Measurements from ENCODE around the gene RTN4RL1. TPM values are rescaled to one million over a fixed set of nuclear protein-coding genes. Genes with fewer than 3 reads are reported as not detected.
A peak's percentile ranks its signal among the peaks of the same experiment; 100 is the strongest.
"Not testable (repeated sequence)": the region's sequence is repeated elsewhere in the genome, so short reads cannot be mapped to it uniquely, and the experiment has no call there.

The RTN4RL1 gene
- total RNA-seq, 1 donor from 2014 or later = not detected

DNA sequence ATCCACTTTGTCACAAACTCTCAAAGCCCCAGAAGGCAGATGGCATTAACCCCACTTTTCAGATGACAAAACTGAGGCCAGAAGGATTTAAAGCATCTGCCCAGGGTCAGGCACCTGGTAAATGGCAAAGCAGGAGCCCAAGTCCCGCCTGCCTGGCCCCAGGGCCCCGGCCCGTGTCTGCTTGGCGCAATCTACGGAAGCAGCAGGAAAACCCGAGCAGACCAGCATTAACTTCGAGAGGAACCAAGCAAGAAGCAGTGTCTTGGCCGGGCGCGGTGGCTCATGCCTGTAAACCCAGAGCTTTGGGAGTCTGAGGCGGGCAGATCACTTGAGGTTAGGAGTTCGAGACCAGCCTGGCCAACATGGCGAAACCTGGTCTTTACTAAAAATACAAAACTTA lies 21.6 kb downstream of the RTN4RL1 start:
- DNase-seq (ENCODE audit: low spot score) = no peak

DNA sequence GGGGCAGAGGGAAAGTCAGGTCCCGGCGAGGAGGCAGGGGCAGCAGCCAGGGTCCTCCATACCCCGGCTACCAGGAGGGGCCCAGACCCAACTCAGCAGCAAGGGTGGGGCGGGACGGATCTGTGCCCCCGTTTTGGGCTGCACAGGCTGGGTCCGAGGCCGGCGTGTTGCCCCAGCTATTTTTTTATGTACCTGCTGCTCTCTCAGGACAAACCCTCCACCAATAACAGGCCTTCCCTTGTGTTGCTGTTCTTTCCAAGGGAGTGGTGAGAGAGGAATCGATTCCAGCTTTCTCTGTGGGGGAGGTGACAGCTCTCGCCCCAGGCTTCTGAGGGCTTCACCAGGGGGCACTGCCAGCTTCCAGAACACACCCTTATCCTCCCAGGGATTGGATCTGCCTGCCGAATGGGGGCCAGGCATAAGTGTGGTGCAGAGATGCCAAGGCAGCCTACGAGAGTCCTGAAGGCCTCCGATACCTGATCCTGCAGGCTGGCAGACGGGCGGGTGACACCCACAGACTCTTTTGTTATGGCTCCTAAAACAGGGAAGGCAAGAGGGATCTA lies 22.3 kb downstream of the RTN4RL1 start:
- DNase-seq (ENCODE audit: low spot score) = no peak

DNA sequence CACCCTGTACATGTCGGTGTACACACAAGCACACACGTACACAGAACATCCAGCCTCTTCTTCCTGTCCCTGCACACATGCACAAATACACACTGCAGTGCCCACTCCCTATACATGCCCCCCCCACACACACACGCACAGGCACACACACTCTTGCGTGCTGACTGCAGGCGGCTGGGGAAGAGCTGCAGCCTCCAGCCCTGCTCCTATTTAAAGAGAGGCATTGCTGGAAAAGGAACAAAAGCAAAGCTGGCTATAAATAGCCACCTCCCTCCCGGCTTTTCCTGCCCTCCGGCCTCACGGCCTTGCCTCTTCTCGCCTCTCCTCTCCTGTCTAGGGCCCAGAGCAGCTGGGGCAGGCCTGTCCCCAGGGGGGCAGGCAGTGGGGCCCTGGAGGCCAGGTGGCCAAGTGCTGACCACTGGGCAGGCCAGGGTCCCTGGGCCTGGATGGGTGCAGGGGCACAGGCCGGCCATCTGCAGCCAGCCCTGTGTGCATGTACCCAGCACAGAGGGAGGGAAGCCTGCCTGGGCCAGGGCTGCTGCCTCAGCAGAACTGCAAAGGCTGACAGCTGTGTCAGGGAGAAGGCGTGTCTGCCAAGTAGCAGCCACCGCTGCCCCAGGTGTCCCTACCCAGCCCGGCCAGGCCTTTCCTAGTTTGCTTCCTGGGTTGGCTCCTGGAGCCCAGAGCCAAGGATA lies 25.4 kb downstream of the RTN4RL1 start:
- peak; percentile 82 for DNase-seq (ENCODE audit: low spot score)

DNA sequence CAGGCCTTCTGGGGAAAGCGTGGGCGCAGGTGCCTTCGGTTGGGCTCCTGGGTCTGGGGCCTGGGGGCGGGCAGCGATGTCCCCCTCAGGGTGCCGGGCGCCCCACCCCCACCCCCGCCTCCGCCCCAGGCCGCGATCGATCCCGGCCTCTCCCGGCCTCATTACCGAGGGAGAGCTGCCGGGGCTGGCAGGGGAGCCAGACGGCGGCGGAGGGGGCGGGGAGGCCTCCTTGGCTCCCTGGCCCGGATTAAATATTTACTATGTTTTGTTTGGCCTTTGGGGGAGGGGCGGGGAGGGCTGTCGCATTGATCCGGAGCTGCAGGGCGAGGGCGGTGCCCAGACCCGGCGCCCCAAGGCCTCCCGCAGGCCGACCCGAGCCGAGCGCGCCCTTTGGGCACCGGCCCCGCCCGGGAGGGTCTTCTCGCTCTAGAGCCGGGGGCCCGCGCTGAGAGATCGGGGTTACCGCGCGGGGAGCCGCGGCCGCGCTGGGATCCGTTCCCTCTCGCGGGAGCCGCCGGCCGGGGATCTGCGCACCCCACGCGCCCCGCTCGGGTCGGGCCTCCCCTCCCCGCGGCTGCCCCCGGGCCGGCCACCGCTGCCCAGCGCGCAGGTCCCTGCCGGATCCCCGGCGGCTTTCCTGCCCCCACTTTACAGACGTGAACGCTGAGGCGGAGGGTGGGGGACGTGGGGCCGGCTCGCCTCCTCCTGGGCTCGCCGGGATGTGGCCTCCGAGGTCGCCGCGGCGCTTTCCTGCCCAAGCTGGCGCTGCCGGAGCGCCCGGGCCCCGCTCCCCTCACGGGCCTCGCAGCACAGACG lies 27.0 kb downstream of the RTN4RL1 start:
- no peak for DNase-seq (ENCODE audit: low spot score)

DNA sequence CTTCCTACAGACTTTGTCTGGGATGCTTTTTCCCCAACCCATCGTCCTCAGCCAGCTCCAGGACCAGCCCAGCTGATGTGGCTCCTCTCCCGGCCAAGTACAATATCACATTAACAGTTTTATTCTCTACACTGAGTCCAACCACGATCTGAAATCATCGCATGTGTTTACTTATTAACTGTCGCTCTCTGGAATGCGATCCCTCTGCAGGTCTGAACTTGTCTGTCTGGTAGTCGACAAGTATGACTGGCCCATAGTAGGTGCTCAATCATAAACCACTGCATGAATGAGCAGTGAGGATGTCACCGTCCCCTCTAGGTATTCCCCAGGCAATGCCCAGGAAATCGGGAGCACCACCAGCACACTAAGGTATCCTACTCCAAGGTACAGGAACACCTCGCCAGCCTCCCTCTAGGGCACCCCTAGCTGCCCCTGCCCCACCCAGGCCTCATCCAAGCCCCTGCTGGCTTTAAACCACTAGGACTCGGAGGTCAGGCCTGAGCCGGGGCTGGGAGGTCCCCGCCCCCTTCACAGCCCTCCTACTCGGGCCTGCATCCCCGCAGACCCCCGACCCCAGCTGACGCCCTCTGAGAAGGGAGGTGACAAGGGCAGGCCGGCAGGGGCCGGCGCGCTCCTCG lies 27.7 kb downstream of the RTN4RL1 start:
- no peak for DNase-seq (ENCODE audit: low spot score)

DNA sequence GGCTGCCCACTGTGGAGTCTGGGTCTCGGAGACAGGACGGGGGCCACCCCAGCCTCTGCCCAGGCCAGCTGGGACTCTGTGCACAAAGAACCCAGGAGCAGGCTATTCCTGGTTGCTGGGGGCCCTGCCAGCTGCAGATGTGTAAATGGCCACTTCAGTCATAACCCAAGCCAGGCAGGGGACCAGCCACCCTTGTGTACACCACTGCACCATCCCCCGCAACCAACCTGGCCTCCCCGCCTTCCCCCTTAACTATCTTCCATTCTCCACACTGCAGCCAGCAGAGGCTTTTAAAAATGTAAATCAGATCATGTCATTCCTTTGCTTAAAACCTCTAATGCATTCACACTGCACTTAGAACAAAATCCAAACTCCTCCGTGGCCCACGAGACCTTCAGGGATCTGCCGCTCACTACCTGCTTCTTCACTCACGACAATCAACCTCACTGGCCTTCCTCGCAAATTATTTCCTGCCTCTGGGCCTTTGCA lies 28.3 kb downstream of the RTN4RL1 start:
- DNase-seq (ENCODE audit: low spot score) = no peak

DNA sequence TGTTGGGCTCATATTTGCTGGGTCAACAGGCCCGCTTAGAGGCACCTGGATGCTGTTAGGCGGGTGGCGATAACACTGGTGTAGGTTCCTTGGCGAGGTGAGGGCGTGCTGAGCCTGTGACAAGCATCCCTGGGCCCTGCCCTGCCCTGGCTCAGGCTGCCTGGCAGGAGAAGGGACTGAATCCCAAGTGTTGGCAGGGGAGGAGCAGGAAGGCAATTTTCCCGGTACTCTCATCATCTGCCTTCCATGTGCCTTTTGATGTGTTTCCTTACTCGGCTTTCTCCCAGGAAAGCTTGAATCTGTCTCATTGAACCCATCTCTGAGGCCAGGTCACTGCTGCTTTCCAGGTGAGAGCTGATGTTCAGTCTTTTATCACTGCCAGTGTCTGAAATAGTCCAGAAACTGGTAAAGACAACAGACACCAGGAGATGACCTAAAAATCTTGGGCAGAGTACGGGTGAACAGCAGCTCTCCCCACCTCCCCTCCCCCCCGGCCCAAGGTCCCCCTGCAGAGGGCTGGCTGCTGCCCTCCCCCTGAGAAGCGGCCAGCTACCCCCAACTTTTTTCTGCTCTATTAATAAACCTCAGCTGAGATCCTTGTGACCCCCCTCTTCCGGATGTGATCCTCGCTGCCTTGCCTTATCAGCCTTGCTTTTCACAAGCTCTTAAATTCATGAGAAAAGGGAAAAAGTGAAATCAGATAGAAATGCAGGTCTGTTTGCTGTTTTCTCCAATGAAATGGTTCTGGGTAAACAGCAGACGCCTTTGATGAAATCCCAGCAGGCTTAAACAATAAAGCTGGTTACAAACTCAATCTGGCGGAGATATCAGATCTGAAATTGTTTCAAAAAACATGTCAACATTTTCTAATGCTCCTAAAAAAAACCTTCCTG lies 29.0 kb downstream of the RTN4RL1 start:
- peak; percentile 59 for DNase-seq (ENCODE audit: low spot score)

DNA sequence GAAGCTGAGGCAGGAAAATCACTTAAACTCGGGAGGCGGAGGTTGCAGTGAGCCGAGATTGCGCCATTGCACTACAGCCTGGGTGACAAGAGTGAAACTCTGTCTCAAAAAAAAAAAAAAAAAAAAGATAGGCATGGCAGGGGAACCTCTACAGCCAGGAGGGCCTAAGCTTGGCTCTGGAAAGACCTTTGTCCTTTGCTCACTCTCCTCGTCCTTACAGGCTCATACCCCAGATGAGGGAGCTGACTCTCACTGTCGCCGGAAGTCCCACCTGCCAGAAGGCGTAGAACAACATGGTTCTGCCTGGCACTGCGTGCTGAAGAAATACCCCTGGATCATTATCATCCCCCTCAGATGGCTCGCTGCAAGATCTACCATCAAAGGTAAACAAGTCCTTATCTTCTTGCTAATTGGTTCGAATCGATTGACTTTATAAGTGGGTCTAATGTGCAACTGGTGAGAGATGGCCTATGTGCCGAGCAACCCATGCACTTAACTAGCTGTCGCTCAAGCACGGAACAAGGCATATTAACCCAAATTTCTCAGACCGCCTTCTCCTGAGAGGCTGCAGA lies 29.7 kb downstream of the RTN4RL1 start:
- no peak for DNase-seq (ENCODE audit: low spot score)

DNA sequence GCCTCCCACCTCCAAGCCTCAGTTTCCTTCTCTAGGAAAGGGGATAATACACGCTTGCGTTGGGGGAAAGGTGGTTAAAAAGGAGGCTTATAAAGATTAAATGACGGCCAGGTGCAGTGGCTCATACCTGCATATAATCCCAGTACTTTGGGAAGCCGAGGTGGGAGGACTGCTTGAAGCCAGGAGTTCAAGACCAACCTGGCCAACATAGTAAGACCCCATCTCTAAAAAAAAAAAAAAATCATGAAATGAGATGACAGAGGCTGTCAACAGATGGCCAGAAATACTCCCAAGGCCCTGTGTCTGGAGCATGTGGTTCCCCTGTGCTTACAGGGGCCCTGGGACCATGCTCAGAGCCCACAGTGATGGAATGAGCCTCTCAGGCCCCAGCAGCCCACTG lies 30.4 kb downstream of the RTN4RL1 start:
- no peak for DNase-seq (ENCODE audit: low spot score)

DNA sequence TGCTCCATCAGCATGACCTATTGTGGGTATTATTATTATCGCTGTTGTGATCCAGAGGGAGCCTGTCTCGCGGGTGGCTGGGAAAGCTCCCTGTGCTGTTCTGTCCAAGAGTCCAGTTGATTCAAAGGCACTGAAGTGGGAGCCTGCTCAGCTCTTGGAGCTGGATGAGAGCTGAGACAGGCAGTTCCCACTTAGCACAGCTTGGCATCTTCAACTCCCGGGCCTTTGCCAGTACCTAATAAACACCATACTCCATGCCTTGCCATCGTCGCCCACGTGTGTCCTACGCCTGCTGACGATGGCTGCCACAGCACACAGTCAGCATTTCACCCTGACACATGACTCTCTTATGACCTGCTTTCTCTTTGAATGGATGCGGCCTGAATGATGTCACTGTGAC lies 32.6 kb downstream of the RTN4RL1 start:
- DNase-seq (ENCODE audit: low spot score) = no peak

DNA sequence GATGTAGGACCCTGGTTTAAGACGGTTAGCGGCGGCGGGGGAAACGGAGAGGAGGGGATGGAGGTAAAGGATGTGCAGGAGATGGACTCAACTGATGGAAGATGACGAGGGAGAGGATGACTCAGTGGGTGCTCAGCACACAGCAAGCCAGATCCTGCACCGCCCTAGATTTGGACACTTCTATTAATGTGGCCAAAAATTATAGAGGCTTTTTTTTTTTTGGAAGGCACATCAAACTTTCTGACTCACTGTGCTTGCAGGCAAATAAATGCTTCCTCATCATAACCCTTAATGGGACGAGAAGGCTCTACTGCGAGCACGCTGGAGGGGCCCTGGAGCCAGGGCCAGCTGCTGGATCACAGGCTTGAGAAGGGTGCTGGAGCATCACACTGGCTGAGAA lies 36.0 kb downstream of the RTN4RL1 start:
- peak; percentile 65 for DNase-seq (ENCODE audit: low spot score)

DNA sequence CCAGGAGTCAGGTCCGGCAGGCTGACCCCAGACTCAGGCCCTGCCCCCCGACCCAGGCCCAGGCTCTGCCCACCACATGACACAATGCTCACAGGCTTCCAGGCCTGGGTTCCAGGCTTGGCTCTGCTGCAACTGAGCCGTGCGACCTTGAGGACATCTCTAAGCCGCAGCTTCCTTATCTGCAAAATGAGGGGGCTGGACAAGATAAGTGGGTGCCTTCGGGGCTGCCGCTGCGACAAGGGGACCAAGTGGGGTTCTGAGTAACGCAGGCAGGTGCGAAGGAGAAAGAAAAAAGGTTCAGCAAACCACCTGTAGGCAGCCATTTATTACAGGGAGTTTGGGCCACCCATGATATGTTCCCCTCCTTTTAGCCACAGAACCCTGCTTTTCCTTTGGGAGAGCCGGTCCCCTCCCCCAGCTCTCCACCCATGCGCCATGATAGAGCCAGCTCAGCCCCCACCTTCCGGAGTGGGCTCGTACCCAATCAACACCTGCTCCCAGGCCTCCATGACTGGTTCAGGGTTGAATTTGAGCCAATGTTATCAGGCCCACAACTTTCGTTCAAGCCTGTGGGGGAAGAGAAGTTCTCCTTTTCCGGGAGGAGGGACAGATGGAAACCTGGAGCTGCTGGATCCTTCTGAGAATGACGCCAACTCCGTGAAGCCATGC lies 38.2 kb downstream of the RTN4RL1 start:
- DNase-seq (ENCODE audit: low spot score) = no peak

DNA sequence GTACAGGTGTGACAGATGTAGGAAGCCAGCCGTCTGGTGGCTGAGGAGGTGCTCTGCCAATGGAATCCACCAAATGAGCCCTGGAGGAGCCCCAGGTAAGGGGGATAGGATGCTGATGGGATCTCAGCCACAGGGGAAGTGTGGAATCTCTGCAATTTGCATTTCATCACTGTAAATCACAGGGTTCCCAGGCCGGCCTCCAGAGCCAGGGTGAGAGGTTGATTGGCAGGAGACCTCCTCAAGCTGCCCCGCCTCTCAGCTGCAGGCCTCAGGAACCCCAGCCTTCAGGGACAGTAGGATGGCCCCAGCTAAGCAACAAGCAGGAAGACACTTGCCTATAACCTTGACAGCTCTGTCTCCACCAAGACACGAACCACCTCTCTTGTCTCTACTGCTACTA lies 39.4 kb downstream of the RTN4RL1 start:
- no peak for DNase-seq (ENCODE audit: low spot score)

DNA sequence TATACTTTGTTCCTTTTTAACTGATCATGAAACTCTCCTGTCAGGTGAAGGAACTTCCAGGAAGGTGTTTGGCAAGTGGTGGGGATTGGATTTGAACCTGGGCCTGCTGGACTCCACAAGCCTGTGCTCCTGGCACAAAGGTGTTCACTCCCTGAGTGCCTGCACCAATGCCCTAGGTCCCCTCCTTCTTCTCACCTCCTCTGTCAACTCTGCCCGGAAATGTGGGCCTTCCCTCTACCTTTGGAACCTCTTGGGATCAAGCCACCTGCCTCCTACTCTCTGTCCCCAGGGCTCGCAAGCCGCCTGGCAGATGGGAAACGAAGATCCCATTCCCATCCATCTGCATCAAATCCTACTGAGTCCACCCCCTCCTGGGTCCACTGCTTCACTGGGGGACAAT lies 40.0 kb downstream of the RTN4RL1 start:
- DNase-seq (ENCODE audit: low spot score) = no peak

DNA sequence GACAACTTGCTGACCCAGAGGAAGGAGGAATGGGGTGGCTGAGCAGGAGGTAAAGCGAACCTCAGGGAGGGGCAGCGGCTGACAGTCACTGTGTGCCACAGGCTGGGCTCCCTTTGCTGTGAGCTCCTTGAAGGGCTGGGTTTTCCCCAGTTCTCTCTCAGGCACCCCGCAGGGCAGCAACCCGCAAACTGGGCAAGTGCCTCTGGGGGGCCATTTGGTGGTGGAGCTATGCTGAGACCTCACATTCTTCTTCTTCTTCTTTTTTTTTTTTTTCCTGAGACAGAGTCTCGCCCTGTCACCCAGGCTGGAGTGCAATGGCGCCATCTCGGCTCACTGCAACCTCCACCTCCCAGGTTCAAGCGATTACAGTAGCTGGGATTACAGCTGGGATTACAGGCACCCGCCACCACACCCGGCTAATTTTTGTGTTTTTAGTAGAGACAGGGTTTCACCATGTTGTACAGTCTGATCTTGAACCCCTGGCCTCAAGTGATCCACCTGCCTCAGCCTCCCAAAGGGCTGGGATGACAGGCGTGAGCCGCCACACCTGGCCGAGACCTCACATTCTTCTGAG lies 42.3 kb downstream of the RTN4RL1 start:
- not testable (repeated sequence) for DNase-seq (ENCODE audit: low spot score)

DNA sequence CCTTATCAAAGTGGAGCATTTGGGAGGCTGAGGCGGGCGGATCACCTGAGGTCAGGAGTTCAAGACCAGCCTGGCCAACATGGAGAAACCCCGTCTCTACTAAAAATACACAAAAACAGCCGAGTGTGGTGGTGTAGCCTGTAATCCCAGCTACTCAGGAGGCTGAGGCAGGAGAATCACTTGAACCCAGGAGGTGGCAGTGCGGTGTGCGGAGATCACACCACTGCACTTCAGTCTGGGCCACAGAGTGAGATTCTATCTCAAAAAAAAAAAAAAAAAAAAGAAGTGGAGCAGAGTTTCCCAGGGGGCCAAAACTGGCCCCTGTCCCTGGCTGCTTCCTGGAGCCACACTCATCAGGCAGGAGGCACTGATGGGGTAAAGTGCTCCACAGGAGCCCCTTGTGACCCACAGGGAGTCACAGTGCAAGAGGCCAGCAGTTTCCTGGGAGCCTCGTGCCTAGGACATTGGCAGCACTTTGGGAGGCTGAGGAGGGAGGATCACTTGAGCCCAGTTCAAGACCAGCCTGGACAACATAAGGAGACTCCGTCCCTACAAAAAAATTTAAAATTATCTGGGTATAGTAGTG lies 44.4 kb downstream of the RTN4RL1 start:
- no peak for DNase-seq (ENCODE audit: low spot score)

DNA sequence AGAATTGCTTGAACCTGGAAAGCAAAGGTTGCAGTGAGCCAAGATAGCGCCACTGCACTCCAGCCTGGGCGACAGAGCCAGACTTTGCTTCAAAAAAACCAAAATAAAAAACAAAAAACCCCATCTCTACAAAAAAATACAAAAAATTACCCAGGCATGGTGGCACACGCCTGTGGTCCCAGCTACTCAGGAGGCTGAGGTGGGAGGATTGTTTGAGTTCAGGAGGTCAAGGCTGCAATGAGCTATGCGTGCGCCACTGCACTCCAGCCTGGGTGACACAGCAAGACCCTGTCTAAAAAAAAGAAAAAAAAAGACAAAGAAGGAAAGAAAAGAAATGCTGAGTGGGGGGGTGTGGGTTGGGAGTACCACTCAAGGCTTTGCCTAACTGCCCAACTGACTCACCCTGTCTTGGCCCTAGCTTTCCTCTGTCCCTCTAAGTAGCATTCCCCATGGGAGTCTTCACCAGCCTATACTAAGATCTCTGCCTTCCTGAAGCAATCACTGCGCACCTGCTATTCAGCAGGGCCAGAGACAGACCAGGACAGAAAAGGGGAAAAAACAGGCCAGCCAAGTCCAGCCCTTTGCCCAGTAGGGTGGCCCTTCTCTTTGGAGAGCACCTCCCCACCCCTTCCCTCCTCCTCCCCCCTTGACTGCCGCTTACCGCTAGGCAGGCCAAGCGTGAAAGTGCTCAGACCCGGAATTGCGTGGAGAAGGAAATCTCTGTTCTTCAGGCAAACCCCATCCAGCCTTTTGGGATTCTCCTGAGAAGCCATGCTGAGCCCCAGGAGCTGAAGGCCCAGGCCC lies 45.8 kb downstream of the RTN4RL1 start:
- DNase-seq (ENCODE audit: low spot score) = no peak

DNA sequence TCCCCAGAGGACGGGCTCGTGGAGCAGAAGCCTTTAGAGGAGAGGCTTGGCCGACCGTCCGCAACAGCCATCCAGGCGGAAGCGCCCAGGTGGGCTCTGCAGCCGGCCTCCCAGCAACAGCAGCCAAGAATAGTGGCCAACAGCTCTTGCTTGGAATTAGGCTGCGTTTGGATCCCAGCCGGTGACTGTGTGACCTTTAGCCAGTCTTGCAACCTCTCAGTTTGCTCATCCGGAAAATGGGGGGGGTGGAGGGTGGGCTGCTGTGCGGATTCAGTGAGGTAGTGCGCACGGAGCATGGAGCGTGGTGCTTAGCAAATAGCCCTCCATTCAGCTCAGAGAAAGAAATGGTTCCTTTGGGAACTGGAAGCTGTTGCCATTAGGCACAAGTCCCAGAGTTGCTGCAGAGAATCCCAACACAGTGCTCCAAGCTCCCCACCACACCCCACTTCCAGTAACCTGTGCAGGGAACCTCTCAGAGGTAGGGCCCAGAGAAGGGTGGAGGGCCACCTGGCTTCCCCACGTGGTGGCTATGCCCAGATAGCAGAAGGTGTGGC lies 46.7 kb downstream of the RTN4RL1 start:
- DNase-seq (ENCODE audit: low spot score) = no peak

Measured in umbilical cord (tissue), 2 donors.